ENCODE data around the gene SCARF1. TPM values are rescaled to one million over a fixed set of nuclear protein-coding genes. Genes with fewer than 3 reads are reported as not detected.
A peak's percentile ranks its signal among the peaks of the same experiment; 100 is the strongest.

SCARF1 gene
- polyA plus RNA-seq, 1 donor: 9.7 TPM

DNA sequence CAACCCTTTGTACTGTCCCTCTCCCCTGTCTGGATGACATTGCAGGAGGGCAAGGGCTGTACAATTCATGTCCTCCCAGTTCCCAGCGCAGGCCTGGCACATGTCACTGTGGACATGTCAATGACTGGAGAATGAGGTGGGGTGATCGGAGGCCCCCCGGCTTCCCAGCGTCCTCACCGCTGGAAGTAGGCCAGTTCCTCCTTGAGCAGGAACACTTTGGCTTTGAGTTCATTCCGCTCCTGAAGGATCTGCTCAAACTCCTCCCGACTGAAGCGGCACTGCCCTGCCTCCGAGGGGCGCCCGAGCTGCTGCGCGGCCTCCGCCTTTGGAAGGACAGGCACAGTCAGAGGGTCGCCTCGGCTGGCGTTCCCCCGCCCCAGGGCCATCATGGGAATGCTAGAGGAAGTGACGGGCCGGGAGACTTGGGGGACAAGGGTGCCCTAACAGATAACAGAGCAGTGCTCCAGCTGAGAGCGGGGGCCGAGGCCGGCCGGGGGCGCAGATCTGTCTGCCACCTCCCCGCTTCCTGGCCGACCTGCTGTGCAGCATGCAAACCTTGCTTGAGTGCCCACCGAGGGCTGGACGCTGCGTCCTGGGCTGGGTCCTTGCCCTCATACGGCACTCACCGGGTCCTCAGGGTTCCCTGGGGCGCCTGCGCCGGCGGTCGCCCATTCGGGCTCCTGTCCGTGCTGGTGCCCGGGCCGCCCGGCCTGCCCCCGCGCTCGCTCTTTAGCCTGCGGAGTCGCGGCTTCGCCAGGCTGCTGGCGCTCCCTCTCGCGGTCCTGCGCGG lies 2.8 kb upstream of the SCARF1 start:
- no peak for DNase-seq

DNA sequence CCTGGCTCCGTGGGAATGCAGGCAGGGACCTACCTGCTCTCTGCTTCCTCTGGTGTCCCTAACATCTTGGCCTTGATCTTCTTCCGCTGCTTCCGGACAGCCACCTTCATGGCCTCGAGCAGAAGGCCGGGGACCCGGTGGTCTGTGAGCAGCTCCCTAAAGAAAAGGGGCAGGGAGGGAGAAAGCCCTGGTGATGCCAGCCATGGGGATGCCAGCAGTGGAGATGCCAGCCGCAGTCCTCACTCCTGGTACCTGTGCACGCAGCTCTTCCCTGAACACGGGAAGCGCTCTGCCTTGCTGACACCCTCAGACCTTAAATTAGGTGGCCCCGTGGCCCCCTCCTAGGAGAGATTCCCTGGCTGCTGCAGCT lies 2.3 kb upstream of the SCARF1 start:
- no peak for DNase-seq

DNA sequence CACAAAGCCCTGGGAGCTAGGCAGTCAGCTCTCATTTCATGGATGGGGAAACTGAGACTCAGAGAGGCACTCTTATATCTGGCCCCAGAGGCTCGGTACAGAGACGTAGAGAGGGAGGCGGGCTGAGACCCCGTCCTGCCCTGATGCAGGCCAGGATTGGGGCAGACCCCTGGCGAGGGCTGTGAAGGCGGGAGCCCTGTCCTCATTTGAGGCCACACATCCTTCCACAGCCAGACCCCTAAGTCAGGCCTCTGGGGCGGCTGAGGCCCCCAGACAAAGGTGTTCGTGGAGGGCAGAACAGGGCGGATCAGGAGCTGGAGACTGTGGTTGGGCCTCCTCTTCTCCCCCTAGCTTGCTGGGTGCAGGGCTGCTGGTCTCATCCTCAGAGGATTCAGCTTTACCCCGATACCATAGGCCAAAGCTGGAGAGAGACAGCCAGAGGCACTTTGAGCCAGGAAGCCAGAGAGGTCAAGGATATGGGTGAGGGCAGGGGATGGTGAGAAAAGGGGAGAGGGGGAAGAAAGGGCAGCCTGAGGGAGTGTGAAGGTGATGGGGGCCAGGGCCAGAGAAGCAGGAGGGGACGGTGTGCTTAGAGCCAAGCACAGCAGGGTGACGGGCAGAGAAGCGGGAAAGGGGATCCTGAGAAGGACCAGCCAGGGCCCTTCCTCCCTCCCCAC lies 805 bp upstream of the SCARF1 start:
- DNase-seq: no peak

DNA sequence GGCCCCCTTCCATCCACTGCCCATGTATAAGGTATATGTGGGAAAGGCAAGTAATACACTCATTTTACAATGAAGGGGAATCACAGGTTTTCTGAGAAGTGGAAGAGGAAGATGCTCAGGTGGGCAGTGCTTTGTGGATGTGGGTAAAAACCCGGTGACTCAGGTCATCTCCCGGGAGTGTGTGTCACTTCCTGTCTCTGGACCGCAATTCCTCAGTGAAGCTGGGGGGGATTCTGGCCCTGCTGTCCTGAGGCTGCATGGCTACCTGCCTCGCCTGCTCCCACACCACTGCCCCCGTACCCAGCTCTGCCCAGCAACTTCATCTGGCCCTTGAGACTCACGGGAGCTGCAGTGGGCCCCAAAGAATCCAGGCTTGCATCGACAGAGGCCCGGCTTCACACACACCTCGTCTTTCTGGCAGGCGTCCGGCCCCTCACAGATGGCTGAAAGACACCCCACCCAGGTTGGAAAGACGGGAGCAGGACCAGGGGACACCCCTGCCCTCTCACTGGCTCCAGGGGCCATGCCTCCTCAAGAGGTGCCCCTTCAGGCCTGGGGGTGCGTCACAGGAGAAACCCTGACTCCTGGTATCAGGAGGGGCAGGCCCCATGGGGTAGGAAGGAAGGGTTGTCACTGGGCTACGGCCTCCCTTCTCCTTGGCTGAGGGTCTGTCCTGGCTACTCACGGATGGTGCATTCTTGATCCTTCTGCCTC lies 882 bp downstream of the SCARF1 start:
- no peak for DNase-seq

DNA sequence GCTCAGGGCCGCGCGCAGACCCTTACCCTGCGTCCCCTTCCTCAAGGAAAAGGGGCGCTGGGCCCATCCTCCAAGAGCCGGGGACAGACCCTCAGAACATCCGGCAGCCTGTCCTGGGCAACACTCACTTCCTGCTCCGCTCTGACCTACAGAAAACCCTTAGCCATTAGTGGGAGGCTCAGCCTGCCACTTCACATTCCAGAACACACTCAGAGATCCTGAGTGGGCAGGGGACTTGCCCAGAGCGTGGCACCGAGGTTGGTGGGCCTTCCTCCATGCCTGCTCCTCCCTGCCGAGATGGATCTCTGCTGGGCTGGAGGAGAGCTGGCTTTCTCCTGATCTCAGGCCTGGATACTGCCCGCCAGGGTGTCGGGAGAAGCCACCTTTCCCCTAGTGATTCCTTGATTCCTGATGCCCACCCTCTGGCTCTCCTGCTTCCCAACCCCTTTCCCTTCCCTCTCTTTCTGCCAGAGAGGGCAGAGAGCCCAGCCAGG lies 1.5 kb downstream of the SCARF1 start:
- no peak for DNase-seq

DNA sequence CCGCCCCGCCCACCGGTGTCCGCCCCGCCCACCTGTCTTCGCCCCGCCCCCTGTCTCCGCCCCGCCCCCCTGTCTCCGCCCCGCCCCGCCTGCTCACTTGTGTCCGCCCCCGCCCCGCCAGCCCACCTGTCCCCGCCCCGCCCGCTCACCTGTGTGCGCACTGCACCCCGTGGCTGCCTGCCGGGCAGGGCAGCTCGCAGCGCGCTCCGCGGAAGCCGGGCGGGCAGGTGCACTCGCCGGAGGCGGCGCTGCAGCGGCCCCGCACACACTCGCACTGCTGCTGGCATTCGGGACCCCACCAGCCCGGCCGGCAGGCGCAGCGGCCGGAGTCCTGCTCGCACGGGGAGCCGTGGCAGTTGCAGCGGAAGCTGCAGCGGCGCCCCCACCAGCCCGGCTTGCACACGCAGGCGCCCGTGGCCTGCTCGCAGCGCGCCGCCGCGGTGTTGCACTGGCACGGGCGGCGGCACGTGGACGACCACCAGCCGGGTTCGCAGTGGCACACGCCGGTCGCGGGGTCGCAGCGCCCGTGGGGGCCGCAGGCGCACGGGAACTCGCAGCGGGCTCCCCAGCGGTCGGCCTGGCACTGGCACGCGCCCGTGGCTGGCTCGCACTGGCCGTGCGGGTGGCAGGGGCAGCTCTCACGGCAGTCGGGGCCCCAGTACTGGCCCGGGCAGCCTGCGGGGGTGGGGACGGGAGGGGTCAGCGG lies 2.1 kb downstream of the SCARF1 start:
- DNase-seq: no peak

DNA sequence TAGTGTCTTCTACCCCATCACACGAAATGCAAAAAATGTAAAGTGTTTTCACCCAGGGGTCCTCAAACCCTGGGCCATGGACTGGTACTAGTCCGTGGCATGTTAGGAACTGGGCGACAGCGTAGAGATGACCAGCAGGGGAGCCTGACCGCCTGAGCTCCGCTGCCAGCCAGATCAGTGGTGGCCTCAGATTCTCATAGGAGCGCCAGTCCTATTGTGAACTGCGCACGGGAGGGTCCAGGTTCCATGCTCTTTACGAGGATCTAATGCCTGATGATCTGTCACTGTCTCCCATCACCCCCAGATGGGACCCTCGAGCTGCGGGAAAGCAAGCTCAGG lies 4.5 kb downstream of the SCARF1 start:
- DNase-seq: no peak

DNA sequence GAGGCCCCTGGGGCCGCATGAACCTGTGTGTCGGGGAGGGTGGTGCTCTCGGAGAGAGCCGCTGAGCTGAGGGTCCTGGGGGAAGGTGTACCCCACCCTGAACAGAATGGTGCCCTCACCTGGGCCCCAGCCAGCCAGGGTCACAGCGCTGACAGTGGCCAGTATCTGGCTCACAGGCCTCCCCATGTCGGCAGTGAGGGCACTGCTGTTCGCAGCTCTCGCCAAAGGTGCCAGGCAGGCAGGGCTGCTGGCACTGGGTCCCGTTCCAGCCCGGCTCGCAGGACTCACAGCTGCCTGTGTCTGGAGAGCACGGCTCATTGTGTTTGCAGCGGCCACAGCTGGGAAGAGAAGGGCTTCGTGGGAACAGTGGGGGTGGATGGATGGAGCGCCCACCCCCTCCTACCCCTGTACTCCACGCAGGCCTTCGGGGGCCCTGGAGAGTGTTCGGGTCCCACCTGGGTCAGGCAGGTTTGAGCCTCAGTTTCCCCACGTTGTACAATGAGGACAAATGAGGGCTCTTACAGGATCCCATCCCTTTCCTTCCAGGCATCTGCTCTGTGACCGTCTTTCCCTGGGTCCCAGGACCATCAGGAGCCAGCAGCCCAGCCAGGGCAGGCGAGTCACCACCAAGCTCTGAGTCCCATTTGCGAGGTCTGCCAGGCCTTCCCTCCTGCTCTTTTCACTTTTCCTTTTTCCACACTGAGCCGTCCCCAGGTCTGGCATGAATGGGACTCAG lies 5.0 kb downstream of the SCARF1 start:
- no peak for DNase-seq

DNA sequence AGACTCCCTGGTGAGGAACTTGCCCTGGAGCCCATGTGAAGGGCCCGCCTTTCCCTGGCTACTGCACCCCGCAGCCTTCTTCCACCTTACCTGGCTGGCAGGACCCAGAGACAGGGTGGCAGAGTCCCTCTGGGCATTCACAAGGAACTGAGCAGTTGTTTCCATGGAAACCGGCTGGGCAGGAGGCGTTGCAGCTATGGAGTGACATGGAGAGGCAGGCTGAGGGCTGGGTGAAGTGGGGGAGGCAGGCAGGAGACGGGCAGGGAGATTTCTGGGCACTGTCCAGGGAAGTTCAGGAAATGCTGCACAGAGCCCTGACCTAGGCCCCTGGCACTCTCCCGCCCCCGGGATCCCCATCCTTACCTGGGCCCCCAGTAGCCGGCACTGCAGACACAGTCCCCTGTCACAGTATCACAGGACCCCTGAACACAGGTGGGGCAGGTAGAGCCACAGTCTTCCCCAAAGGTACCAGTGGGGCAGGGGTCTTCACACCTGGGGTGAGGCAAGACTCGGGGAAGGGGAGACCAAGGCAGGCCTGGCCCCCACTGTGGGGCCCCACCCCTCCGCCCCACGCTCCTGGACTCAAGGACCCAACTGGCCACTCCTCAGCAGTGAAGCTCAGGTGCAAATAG lies 5.9 kb downstream of the SCARF1 start:
- no peak for DNase-seq

DNA sequence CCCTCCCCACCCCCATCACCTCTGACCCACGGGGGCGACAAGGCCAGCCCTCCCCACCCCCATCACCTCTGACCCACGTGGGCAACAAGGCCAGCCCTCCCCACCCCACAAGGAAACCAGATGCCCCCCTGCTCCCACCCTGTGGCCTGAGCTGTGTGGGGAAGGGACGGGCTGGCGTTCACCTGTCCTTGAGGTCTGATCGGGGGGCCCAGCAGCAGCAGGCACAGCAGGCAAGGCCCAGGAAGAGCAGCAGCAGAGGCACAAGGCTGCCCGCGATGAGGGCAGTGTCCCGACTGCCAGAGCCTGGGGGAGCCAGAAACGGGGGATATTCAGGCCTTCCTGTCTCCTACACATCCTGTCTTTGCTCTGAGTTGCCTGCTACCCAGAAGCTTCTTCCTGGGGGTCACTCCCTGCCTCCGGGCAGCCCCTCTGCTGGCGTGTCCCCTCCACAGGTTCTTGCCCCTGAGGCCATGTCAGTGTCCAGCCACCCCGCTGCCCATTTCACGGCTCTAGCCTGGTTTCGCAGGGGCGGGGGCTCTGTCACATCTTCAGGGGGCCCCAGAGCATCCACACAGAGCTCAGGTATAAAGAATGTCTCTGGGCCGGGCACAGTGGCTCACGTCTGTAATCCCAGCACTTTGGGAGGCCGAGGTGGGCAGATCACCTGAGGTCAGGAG lies 6.8 kb downstream of the SCARF1 start:
- DNase-seq: no peak

DNA sequence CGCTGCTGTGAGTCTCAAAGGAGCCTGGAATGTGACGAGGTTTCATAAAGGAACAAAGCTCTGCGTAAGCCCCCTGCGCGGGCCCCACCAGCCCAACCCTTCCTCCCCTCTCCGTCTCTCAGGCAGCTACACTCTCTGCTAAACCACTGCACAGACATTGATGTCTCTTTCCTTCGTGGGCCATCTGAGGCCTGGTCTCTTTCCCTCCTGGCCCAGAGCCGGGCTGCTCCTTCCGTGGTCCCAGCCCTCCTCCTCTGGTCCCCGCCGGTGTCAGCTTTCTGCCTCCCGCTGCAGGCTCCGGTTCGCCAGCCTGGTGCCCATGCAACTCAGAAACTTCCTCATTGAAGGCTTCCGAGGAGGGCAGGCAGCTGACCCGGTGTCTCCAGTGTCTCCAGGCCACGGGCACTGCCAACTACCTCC lies 7.4 kb downstream of the SCARF1 start:
- DNase-seq: no peak

DNA sequence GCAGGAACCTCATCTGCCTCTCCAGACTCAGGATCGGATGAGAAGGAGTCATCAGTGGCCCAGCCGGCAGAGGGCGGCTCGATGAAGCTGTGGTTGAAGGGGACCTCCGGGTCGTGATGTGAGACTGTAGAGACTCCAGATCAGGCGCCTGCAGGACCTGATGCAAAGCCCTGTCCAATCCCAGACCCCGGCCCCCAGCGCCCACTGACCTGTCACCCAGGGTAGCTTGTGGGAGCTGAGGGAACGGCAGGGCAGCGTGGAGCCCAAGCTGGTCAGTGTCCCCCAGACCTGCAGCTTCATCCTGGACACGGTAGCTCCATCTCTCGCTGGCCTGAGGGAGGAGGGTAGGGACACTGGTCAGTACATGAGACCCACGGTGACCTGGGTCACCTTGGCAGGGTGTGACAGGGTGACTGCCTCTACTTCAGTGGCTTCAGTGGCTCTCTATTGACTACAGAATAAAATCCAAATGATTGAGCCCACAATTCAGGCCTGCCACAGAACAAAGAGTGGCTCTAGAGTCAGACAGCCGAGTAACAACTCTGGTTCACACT lies 8.7 kb downstream of the SCARF1 start:
- DNase-seq: no peak

DNA sequence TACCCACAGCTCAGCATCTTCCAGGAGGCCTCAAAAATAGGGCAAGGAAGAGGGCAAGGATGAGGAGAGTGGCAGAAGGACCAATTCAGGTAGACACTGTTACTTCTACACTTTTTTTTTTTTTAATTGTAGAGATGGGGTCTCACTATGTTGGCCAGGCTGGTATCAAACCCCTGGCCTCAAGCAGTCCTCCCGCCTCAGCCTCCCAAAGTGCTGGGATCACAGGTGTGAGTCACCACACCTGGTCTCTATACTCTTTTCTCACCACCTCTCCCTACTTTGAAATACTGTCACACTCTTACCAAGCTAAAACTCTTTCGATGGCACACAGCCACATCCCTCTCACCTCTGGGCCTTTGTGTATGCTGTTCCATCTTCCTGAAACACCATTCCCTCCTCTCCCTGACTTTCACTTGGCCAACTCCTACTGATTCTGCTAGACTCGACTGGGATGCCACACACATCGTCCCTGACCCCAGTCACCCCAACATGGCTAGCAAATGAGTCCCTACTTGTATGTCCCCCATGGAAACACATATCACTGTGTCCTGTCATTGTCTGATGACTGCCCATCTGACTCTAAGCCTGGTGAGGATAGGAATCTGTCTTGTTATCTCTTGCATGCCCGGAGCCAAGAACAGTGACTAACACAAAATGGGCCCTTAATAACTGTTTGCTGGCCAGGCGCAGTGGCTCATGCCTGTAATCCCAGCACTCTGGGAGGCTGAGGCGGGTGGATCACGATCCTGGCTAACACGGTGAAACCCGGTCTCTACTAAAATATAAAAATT lies 9.7 kb downstream of the SCARF1 start:
- no peak for DNase-seq

DNA sequence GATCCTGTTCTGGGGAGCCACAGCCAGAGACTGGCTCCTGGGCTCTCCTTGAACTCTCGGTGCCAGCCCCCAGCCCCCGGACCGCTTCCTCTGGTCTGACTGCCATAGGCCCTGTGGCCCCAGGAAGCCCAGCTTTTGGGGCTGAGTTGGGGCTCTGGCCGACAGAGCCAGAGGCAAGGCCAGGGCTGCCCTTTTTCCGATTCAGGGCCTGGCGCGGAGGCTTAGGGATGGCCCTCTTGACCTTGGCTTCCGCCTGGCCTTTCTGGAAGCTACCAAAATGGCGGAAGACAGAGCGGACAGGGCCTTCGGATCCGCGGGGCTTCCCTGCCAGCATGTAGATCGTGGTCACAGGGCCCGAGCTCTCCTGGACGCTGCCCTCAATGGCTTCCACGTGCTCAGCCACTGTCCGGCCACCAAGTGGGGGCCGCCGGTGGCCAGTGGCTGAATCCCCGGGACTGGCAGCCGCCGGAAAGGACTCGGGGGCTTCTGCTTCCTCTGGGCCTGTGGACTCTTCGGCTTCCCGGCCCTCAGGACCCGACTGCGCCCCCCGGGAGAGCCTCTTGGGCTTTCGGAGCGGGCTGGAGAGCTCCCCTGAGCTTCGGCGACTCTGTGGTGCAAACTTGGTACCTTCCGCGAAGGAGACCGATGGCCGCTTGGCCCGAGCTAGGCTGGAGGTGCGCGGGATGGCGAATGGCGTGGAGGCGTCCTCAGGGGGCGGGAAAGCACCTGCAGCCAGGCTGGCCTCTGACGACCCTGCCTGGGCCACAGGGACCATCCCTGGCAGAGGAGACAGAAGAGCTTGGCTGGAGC lies 10.5 kb downstream of the SCARF1 start:
- DNase-seq: no peak

DNA sequence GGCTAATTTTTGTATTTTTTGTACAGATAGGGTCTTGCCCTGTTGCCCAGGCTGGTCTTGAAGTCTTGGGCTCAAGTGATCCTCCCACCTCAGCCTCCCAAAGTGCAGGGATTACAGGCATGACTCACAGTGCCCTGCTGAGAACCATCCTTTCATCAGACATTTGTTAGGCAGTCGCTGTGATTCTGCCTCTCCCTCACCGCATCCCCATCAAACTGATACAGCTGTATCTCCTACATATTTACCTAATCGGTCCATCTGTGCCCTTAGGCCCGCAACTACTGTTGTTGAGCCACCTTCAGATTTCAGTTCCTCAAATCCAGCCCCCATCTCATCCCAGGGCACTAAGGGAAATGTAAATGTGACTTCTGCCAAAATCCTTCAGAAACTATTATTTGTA lies 14.9 kb downstream of the SCARF1 start:
- DNase-seq: no peak

DNA sequence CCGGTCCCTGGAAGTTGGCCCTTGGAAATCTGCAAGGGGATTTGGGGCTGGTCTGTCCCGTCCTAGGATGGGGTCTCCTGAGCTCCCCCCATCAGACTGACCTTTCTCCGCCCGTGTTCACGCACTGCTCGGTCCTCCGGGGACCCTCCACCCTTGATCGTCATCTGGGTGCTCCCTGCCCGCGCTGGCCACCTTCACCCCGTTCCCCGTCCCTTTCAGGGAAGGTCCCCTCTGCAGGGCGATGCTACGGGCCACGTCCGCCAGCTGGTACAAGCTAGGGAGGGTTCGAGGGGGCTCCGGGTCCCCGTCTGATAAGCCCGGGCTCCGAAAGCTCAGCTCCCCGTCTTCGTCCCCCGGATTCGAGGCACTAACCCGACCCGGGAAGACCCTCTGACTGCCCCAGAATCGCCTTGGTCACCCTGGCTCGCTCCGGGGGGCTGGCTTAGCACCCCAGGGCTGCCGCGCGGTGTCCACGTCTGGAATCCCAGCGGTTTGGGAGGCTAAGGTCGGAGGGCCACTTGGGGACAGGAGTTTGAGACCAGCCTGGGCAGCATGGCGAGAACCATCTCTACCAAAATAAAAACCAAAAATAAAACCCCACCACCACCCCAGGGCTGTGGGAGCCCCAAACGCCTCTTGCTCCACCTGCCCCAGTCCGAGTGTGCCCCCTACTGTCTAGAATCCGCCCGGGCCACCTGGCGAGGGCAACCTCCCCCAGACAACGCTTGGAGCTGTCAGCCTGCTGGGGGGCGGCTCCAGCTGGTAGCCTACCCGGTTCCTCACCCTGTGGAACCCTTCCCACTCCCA lies 15.8 kb downstream of the SCARF1 start:
- no peak for DNase-seq

DNA sequence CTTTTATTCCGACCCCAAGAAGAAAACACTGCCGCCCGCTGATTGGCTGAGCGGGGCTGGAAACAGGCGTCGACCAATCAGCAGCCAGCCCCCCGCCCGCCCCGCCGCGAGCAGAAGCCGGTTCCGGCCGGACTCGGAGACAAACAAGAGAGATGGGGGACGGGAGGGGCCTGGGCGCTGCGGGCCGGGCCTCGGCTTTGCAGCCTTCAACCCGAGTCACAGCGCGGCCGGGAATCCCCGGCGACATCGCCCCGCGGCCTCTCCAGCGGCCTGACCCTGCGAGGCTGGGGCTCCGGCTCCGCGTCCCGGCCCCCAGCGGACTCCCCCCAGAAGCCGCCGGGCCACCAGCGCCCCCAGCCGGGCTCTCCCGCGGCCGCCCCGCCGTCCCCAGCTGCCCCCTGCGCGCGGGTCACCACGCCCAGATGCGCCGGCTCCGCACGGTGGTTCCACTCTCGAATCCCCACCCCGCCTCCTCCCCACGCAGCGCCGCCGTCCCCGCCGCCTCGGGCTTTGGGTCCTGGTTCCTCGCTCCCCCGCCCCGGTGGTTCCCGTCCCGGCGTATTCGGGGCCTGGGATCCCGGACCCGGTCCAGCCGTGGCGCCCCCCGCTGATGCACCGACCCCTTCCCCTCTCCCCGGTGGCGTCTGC lies 16.6 kb downstream of the SCARF1 start:
- DNase-seq: peak; percentile 91

All from hindlimb muscle (tissue), 1 donor.